HG03139 (cell line): ENCODE results near the gene SET.

Source experiments
- ATAC-seq: cut with Tn5 transposase; IDR thresholded peaks from one replicate; pipeline ENCODE4 v1.9.1; 2021; ENCODE audit not compliant: unreplicated experiment

SET gene

DNA sequence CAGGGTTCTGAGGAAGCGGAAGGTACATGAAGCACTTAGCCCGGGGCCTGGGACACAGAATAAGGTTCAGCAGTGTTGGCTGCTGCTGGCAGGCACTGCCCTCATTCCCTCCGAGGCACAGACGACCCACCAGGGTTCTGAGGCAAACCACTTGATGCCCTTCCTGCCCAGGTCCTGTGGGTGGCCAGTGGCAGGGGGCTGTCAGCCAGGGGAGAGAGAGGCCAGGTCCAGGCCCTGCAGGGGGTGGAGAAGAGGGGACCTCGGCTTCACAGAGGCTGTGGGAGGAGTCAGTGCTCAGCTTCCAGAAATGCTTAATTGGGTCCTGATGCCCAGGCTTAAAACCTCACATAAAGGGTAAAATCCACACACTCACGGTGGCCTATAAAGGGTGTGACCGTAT is 39.3 kb downstream of the SET start:
- ATAC-seq, result no peak

DNA sequence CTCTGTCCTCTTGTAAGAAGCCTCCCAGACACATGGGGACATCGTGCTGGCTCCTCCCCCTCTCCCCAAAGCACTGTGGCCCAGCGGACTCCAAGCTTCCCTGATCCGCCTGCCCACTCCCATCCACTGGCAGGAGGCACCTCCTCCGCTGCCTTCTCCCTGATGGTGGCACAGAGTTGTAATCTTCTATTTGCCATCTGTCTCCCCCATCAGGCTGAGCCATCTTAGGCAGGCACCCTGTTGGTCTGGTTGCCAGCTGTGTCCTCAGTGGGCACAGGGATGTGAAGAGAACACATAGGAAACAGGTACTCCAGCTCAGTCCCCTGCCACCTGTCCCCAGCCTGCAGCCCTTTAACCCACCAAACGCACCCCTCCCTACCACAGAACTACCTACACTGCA is 40.3 kb downstream of the SET start:
- no peak for ATAC-seq

DNA sequence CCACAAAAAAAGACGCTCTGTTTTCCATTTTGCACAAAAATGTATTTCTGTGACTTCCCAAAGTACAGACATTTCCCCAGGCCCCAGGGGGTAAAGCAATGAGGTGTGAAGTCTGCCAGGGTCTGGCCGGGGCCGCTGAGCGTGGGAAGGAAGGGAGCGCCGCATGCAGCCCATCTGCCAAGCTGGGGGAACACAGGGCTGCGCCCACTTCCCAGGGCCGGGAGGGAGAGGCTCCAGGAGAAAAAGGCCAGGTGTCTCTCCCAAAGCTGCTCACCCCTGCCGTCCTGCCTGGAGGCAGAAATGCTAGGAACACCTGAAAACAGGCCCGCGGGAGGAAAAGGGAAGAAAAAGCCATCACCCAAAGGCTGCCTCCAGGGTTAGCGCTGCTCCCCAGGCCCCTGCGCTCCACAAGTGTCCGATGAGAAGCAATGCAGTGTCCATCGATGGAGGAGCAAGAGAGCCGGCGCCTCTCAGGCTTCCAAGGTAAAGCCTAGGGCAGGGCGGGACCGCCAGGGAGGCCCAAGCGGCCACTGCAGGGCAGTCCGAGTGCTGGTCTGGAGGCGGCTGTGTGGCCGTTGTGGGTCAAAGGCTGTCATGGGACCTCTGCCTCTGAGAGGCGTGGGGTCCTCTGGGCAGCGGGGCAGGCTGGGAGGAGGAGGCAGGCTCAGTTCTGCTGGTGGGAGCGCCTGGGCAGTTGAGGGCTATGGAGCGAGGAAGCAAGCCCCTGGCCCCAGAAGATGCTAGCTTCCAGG is 40.9 kb downstream of the SET start:
- ATAC-seq, result no peak

DNA sequence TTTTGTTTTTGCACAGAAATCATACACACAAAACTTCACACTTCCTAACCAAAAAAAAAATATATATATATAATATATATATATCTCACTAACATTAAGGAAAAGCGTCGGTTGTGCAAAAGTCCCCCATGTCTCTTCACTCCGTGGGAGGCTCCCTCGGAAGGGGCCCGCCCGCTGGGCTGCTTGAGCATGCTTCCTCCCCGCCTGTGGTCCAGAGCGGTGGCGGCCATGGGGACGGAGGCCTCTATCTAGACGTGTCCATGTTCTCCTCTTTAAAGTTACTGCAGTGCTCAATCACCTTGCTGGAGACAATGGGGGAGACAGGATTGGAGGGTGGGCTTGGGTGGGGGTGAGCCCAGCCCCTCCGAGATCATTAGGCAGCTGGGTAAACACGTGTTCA is 42.1 kb downstream of the SET start:
- no peak for ATAC-seq

DNA sequence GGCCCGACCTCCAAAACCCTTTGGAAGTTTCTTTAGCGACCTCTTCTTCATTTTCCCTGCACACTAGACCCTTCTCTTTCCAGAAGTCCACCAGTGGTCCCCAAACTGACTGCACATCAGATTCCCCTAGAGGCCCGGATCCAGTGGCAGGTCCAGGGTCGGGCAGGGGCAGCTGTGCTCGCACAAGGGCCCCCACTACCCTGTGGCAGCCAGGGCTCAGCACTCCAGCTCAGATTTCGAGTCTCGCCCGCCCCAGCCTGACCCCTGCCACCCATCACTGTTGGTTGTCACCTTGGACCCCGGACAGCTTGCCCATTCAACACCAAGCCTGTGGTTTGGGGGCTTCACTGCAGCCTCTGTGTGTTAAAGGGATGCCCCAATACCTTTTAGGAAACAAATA is 42.7 kb downstream of the SET start:
- no peak for ATAC-seq

DNA sequence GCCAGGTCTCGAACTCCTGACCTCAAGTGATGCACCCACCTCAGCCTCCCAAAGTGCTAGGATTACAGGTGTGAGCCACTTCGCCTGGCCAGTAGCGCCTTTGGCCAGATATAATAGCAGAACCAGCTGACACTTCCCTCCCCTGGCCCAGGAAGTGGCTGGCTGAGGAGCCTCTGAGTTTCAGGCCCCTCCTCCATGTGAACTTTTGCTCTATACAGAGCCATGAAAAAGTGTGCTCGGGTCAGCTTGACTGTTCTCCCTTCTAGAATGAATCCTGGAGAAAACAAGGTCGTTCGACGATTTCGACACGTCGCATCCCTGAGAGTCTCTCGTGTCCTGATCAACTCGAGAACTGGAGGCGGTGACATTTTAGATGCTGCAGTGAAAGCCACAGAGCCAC is 43.6 kb downstream of the SET start:
- ATAC-seq, result no peak

DNA sequence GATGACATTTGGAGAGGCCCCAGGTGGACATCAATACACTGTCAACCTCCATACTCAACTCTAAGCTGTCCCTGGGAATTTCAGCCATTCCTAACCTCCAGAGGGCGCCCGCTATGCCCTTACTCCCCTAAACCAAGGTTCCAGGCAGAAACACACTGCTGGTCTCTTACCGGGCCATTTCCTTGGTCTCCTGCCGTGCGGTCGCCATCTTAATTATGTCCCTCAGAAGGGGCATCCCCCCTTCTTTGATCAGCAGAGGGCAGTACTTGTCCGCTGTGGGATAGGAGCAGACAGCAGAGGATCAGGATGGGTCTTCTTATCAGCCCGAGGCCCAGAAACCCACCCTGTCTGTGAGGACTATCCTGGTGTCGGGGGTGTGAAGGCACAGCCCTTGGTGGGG is 44.2 kb downstream of the SET start:
- ATAC-seq, result no peak

DNA sequence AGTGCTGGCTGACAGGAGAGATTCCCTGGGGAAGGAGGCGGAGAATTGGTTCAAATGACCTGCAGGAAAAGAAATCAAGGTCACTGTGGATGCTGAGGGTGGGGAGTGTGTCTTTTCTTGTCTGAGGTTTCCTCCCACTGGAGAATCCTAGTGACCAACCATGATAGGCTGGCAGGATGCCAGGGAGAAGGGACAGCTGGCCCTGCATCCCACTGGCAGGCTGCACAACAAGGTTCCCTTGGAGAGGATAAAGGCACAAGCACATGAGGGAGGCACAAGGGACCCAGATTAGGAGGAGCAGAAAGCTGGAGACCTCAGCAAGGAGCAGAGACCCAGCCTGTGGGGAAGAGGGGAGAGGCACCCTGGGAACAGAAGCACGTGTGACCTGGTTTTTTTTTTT is 46.4 kb downstream of the SET start:
- ATAC-seq, result no peak

DNA sequence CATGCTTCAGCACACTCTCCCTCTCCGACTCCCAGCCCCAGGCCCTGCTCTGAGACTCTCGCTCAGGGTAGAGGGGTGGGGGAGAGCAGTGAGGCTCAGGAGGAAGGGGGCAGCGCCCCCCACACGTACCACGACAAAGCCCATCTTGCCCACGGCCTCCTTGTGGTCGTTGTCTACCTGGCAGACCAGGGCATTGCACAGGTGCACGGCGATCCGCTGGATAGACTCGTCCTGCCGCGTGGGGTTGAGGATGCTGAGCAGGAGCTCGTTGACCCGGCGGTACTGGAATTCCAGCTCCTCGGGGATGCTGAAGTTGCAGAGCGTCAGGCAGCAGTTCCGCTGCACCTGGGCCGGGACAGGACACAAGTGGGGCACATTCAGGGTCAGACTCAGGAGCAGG is 53.4 kb downstream of the SET start:
- ATAC-seq, result no peak

DNA sequence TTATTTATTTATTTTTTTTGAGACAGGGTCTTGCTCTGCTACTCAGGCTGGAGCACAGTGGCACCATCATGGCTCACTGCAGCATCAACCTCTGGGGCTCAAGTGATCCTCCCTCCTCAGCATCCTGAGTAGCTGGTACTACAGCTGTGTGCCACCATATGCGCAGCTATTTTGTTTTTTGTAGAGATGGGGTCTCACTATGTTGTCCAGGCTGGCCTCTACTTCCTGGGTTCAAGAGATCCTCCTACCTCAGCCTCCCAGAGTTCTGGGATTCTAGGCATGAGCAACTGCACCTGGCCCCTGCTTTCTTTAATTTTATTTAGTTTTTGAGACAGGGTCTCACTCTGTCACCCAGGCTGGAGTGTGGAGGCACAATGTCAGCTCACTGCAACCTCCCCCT is 54.4 kb downstream of the SET start:
- no peak for ATAC-seq
